HG02840 (cell line): Measurements from ENCODE around the gene SLC2A1.
"Not testable (repeated sequence)": the region's sequence is repeated elsewhere in the genome, so short reads cannot be mapped to it uniquely, and the experiment has no call there.

ENCODE experiments used
- ATAC-seq: cut with Tn5 transposase; IDR thresholded peaks from one replicate; pipeline ENCODE4 v1.9.1; 2021; ENCODE audit warnings: mild to moderate bottlenecking, moderate library complexity, moderate number of reproducible peaks; ENCODE audit not compliant: unreplicated experiment, low FRiP score

SLC2A1 gene

GRCh38 chr1:42931911-42932422 lies 26.7 kb downstream of the SLC2A1 start:
- no peak for ATAC-seq

- ATAC-seq: no peak
Measured at GRCh38 chr1:42931108-42931539, 27.5 kb downstream of the SLC2A1 start.

GRCh38 chr1:42930178-42931107 lies 28.2 kb downstream of the SLC2A1 start:
- no peak for ATAC-seq

GRCh38 chr1:42929434-42930177 lies 29.1 kb downstream of the SLC2A1 start:
- no peak for ATAC-seq

- no peak for ATAC-seq
Measured at GRCh38 chr1:42928859-42929258, 29.8 kb downstream of the SLC2A1 start.

GRCh38 chr1:42927920-42928505 lies 30.7 kb downstream of the SLC2A1 start:
- no peak for ATAC-seq

- ATAC-seq: no peak
Measured at GRCh38 chr1:42927274-42927841, 31.3 kb downstream of the SLC2A1 start.

GRCh38 chr1:42926879-42927242 lies 31.8 kb downstream of the SLC2A1 start:
- ATAC-seq: no peak

GRCh38 chr1:42926235-42926878 lies 32.3 kb downstream of the SLC2A1 start:
- no peak for ATAC-seq

- ATAC-seq: no peak
Measured at GRCh38 chr1:42924851-42925760, 33.6 kb downstream of the SLC2A1 start.

- peak; percentile 87 for ATAC-seq
Measured at GRCh38 chr1:42924082-42924850, 34.4 kb downstream of the SLC2A1 start.

- ATAC-seq: no peak
Measured at GRCh38 chr1:42923367-42924081, 35.1 kb downstream of the SLC2A1 start.

- no peak for ATAC-seq
Measured at GRCh38 chr1:42922687-42923366, 35.8 kb downstream of the SLC2A1 start.

GRCh38 chr1:42921769-42922168 lies 36.9 kb downstream of the SLC2A1 start:
- no peak for ATAC-seq

- not testable (repeated sequence) for ATAC-seq
Measured at GRCh38 chr1:42919651-42920050, 39.0 kb downstream of the SLC2A1 start.

- ATAC-seq: no peak
Measured at GRCh38 chr1:42917241-42917495, 41.5 kb downstream of the SLC2A1 start.

GRCh38 chr1:42915456-42915855 lies 43.2 kb downstream of the SLC2A1 start:
- ATAC-seq: no peak
